ENCODE data around the gene TRPC4. TPM values are rescaled to one million over a fixed set of nuclear protein-coding genes. Genes with fewer than 3 reads are reported as not detected.

The TRPC4 gene
- total RNA-seq, 1 experiment from 2014 or later: 19.0 TPM

DNA sequence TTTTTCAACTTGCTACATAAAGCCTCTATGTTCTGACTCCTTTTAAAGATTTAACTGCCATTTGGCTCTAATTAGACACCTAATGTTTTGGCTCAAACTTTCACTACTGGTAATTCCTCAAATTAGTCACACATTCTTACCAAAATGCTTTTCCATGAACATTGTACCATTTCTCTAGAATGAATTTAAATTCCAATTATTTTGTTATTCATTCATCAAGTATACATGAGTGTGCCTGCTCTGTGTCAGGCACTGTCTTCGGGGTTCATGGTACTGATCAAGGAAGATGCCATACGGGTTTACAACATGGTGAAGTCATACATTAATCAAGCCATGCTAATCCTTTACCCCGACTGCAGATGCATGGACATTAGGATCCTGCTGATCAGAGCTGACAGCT, 201.9 kb downstream of the TRPC4 start:
- Histone ChIP-seq H2BK120ac (ENCODE audit: low read depth, low read length, poor library complexity, severe bottlenecking) (no peak overlapping the region), H3K23ac (ENCODE audit: insufficient read length, low read depth, low read length) (no peak overlapping the region), H3K18ac (ENCODE audit: insufficient read length, low read depth, low read length) (no peak overlapping the region), H2AK5ac (ENCODE audit: insufficient read length, low read length) (no peak overlapping the region), H2BK5ac (ENCODE audit: insufficient read length, low read length) (no peak overlapping the region), H3K79me2 (ENCODE audit: insufficient read depth, low read length) (no peaks in the 10 kb centered on the region), H3K27me3 (ENCODE audit: insufficient read depth, low read length) (no peaks in the 10 kb centered on the region), H4K5ac (ENCODE audit: insufficient read length, low read depth, low read length) (no peak overlapping the region), H4K91ac (ENCODE audit: insufficient read length, low read depth, low read length) (no peak overlapping the region), H2BK15ac (ENCODE audit: low read depth, low read length) (no peak overlapping the region), H2AFZ (ENCODE audit: low read length) (no peak overlapping the region), H4K20me1 (ENCODE audit: control insufficient read depth, insufficient read depth, insufficient read length) (no peaks in the 10 kb centered on the region), H3K27ac (ENCODE audit: insufficient read length, low read depth, low read length) (no peak overlapping the region), H4K8ac (replicated peaks; ENCODE audit: insufficient read length, low read depth, low read length) (no peak overlapping the region), H3T11ph (ENCODE audit: low read length) (no peak overlapping the region), H2BK12ac (ENCODE audit: insufficient read length, low read depth, low read length) (no peak overlapping the region), H3K23me2 (ENCODE audit: insufficient read length, low read depth, low read length, poor library complexity, severe bottlenecking) (no peaks in the 10 kb centered on the region), H3K9ac (ENCODE audit: extremely low read depth, insufficient read length, low read length) (no peak overlapping the region), H3K56ac (ENCODE audit: insufficient read length, low read depth, low read length) (no peak overlapping the region), H3K9me3 (ENCODE audit: control insufficient read depth, low read depth, low read length) (no peaks in the 10 kb centered on the region), H3K4ac (ENCODE audit: low read depth, low read length) (no peak overlapping the region), H3K4me1 (ENCODE audit: insufficient read depth, low read length) (no peaks in the 10 kb centered on the region), H3K14ac (ENCODE audit: insufficient read depth, low read length) (no peak overlapping the region), H3K79me1 (ENCODE audit: insufficient read depth, low read depth, low read length, poor library complexity, severe bottlenecking) (no peaks in the 10 kb centered on the region), H2BK20ac (ENCODE audit: low read depth, low read length, poor library complexity, severe bottlenecking) (no peak overlapping the region), H3K4me2 (ENCODE audit: insufficient read depth, insufficient read length, low read length) (no peak overlapping the region)
- WGBS (ENCODE audit: extremely low coverage, insufficient read length, low lambda C conversion rate): no CpG with 5 or more reads among the region's 3 CpGs
- no peaks in the 10 kb centered on the region for H3K9me3 Mint-ChIP-seq
- H3K4me3 Mint-ChIP-seq: no peak overlapping the region
- DNase-seq: no peak
- no peak overlapping the region for H3K27ac Mint-ChIP-seq
- TF ChIP-seq, protein P1, sequence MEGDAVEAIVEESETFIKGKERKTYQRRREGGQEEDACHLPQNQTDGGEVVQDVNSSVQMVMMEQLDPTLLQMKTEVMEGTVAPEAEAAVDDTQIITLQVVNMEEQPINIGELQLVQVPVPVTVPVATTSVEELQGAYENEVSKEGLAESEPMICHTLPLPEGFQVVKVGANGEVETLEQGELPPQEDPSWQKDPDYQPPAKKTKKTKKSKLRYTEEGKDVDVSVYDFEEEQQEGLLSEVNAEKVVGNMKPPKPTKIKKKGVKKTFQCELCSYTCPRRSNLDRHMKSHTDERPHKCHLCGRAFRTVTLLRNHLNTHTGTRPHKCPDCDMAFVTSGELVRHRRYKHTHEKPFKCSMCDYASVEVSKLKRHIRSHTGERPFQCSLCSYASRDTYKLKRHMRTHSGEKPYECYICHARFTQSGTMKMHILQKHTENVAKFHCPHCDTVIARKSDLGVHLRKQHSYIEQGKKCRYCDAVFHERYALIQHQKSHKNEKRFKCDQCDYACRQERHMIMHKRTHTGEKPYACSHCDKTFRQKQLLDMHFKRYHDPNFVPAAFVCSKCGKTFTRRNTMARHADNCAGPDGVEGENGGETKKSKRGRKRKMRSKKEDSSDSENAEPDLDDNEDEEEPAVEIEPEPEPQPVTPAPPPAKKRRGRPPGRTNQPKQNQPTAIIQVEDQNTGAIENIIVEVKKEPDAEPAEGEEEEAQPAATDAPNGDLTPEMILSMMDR (conservative IDR thresholded peaks at IDR 0.05): no peak
- H3K36me3 Mint-ChIP-seq (ENCODE audit: insufficient read depth in 1 of 3, low read depth in 3 of 3): peaks cover 0 to 15% (median 6%) of the 10 kb centered on the region in 3 experiments; a peak in 5 of 7 replicates
- H3K4me1 Mint-ChIP-seq: peaks cover 12 to 20% of the 10 kb centered on the region in 2 experiments
- no peaks in the 10 kb centered on the region for H3K27me3 Mint-ChIP-seq (ENCODE audit: low read depth)

All from H9 (cell line).